Activated CD8-positive, alpha-beta memory T cell treated with anti-CD3 and anti-CD28 coated beads, Interleukin-2, amount 10 ng/mL, durations not matched to agents 7 days and 5 days (primary cell): ENCODE results near the gene SEC61B. TPM values are rescaled to one million over a fixed set of nuclear protein-coding genes. Genes with fewer than 3 reads are reported as not detected.

Experiments used
- ATAC-seq: fragments of 150-1000 bp; cut with Tn5 transposase; one replicate; pipeline ENCODE4 v1.10.0; 2021; ENCODE audit warnings: moderate library complexity
- CTCF ChIA-PET: fragments of 350-600 bp; sonication (Branson Sonifier 250); formaldehyde crosslinking; loops from one replicate; lab custom pipeline; 2021; ENCODE audit warnings: antibody characterized with exemption; lab: Charles Lee
- DNase-seq: peaks from one replicate; pipeline ENCODE4 v3.0.0-alpha.2; 2020
- H3K27ac Mint-ChIP-seq: one replicate; pipeline ENCODE4 v1.8.0; 2021; ENCODE audit warnings: mild to moderate bottlenecking, mixed read lengths
- H3K27me3 Mint-ChIP-seq: one replicate; pipeline ENCODE4 v1.8.0; 2021; ENCODE audit warnings: mixed read lengths
- H3K36me3 Mint-ChIP-seq: one replicate; pipeline ENCODE4 v1.8.0; 2021; ENCODE audit warnings: mild to moderate bottlenecking, mixed read lengths
- H3K4me1 Mint-ChIP-seq: one replicate; pipeline ENCODE4 v1.8.0; 2021; ENCODE audit warnings: mixed read lengths
- H3K4me3 Mint-ChIP-seq: one replicate; pipeline ENCODE4 v1.8.0; 2021; ENCODE audit warnings: mild to moderate bottlenecking, moderate library complexity, mixed read lengths
- H3K9me3 Mint-ChIP-seq: one replicate; pipeline ENCODE4 v1.8.0; 2022; ENCODE audit warnings: low read depth, mixed read lengths
- total RNA-seq, 2 experiments: library from RNA; stranded (reverse); gene quantifications; one replicate each; pipeline ENCODE4 v1.2.3, GENCODE V29; 2021

SEC61B gene
- total RNA-seq, 2 experiments from 2014 or later: 101 to 154 TPM

GRCh38 chr9:99272836-99273235, 50.8 kb downstream of the SEC61B start:
- DNase-seq (no peak), ATAC-seq (no peak)
- Mint-ChIP-seq H3K27ac (no peak overlapping the region), H3K27me3 (peaks cover 30% of the 10 kb centered on the region), H3K9me3 (no peaks in the 10 kb centered on the region), H3K4me1 (no peaks in the 10 kb centered on the region), H3K36me3 (peaks cover 2% of the 10 kb centered on the region), H3K4me3 (no peak overlapping the region)
- CTCF ChIA-PET: no interaction called here

DNA sequence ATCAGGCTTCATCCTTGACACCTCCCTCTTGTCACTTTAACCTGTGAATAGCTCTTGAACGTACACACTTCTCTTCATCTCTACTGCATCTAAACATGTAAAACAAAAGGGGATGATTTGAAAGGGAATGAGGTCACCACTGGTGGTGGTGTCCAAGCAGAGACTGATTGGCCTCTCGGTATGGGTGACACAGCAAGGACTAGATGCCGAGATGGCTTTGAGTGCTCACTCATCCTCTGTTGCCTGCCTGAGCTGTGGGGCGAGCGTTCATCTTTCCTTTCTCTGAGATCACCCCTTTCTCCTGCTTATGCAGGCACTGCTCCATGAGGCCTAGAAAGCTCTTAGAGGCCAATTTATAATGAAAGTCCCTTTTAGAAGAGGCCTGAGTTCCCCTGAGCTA, 51.9 kb downstream of the SEC61B start:
- Mint-ChIP-seq H3K4me1 (no peaks in the 10 kb centered on the region), H3K36me3 (peaks cover 2% of the 10 kb centered on the region), H3K4me3 (no peak overlapping the region), H3K27ac (no peak overlapping the region), H3K9me3 (no peaks in the 10 kb centered on the region), H3K27me3 (peaks cover 32% of the 10 kb centered on the region)
- no peak for DNase-seq
- CTCF ChIA-PET: interaction anchor here (0.6 kb wide), 1 partner anchor 1840 kb away, joined by 3 read pairs; no protein-coding TSS in a partner anchor
- ATAC-seq: no peak

- Mint-ChIP-seq H3K9me3 (no peaks in the 10 kb centered on the region), H3K36me3 (peaks cover 2% of the 10 kb centered on the region), H3K27me3 (peaks cover 31% of the 10 kb centered on the region), H3K4me1 (no peaks in the 10 kb centered on the region), H3K4me3 (no peak overlapping the region), H3K27ac (no peak overlapping the region)
- DNase-seq (no peak), ATAC-seq (no peak)
- CTCF ChIA-PET: no interaction called here
Observed at GRCh38 chr9:99274495-99274894, 52.4 kb downstream of the SEC61B start.

Other genes with a start within 250 kb of the SEC61B start
- gene TGFBR1, start 117.2 kb upstream of the SEC61B start, total RNA-seq: 10 to 100 TPM; 72.5 to 78.0 TPM
- gene ALG2, start 340 bp upstream of the SEC61B start, total RNA-seq: 10 to 100 TPM; 20.2 to 35.4 TPM